Left forelimb (tissue), 1 donor: Measurements from ENCODE around the gene CDH9.
"Not testable (repeated sequence)": the region's sequence is repeated elsewhere in the genome, so short reads cannot be mapped to it uniquely, and the experiment has no call there.

Source experiments
- DNase-seq: peaks from one replicate; pipeline ENCODE4 v3.0.0-alpha.2; 2018; ENCODE audit warnings: low spot score

The CDH9 gene

GRCh38 chr5:26945901-26946300 lies 92.5 kb downstream of the CDH9 start:
- DNase-seq, result no peak

GRCh38 chr5:26942481-26942880 lies 95.9 kb downstream of the CDH9 start:
- DNase-seq, result no peak

DNA sequence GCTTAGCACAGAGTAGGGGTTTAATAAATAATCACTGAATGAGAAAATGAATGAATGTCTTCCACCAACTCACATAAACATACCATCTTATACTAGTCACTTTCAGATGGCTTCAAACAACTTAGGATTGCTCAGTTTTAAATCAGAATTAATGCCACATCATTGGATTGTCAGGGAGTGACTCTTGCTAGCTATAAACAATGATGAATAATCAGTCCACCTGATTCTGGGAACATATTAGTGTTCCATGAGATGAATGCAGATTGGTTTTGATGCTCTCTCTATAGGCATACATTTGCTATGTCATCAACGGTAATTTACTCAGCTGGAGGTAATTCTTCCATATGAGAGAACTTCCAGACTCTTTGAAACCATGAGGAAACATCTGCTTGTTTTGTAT lies 97.4 kb downstream of the CDH9 start:
- DNase-seq, result no peak

- no peak for DNase-seq
These were observed 106.1 kb downstream of the CDH9 start for GRCh38 chr5:26932238-26932637.

DNA sequence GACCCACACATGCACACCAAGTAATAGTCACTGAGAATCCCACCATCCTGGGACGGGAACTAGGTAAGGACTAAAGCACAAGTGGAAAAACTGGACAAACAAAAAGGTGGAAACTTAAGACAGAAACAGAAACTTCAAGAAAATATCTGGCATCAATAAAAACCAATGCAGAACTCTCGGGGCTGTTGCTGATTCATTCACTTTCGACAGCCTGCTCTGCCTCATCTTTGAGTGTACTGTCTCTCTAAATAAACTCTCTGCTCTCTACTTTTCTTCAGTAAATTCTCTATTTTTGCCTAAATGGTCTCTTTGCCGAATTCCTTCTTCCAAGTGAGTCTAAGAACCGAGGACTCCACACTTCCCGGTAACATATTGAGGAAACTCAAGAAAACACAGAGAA lies 116.9 kb downstream of the CDH9 start:
- DNase-seq, result no peak

DNA sequence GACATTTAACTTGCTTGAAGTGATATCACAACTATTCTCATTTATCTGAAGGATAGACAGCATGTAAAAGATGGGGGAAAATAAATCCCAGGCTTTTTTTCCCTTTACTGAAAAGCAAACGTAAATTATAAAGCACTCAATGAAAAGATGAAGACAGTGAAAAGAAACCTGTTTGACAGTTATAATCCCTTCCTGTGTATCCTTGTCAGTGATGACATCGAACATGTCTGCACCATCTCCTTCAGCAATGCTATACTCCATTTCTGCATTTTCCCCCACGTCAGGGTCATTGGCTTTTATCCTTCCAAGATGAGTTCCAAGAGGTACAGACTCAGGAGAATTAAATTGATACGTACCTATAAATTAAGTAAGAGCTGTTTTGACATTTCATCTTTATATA lies 134.9 kb downstream of the CDH9 start:
- no peak for DNase-seq

DNA sequence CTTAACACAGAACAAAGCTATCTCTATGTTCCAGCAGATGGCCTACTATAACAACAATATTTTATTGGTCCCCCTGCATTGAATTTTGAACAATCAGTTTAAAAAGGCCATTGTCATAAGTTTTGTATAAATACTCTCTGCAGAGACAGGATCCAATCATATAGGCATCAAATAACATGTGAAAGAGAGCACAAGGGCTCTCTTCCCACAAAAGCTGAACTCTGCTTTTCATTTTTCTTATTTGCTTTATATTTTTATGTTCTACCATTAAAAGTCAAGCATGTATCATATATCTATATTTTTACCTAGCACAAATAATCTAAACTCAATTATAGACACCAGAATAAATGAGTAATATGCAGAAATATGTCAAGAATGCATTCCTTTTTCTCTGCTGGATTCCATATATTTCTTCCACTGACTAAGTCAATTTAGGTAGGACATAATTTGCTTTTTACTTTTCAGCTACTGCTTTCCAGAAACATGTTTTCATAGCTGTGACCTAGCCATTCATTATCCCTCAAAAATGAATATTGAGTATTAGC lies 143.6 kb downstream of the CDH9 start:
- DNase-seq, result no peak

DNA sequence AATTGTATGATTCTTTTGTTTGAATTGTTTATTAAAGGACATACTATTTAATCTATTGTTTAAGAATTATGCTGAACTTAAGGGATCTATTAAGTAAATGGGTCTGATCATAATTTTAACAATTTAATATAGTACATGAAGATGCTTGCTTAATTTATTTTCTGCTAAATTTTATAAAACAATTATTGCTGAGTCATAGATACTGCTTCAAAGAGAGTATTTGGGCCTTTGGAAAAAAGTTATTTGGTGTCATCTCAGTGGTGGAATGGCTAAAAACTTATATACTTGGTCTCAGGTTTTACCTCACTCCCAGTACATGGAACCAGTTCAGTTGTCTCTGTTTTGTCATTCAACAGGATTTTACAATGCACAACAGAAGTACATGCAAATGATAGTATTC lies 145.3 kb downstream of the CDH9 start:
- no peak for DNase-seq

- no peak for DNase-seq
These were observed 148.6 kb downstream of the CDH9 start for GRCh38 chr5:26889815-26890214.

DNA sequence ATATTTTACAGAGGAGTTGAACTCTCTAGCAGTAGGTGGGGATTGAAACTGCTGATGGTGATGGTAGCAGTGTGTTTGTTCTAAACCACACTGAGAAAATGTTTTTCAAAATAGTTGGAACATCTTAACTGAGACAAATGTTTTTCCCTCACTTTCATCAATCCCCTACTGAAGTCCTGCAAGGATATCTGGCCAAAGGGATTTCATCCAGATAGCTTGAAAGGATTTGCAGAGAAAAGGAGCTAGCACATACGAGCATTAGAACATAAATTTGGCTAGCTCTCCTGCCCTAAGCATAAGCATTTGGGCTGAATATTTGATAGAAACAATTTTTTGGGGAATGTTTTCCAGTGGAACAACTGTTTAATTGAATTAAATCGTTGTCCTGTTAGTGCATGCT lies 153.9 kb downstream of the CDH9 start:
- DNase-seq, result no peak

GRCh38 chr5:26883375-26883774 lies 155.0 kb downstream of the CDH9 start:
- DNase-seq, result no peak

DNA sequence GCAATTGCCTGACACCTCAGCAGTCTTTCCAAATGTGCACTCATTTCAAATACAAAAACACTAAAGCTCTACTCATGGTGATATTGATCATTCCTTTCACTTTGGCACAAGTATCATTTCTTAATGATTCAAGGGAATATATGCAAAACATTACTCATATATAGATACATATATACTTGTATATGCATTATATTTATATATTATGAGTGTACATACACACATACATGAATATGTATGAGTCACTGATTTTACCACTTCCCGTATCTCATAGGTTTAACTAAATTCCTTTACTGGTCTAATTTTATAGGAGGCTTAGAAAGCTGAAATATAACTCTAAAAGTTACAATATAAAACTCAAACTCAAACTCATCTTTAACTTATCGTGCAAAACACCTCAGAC lies 156.5 kb downstream of the CDH9 start:
- DNase-seq, result no peak

DNA sequence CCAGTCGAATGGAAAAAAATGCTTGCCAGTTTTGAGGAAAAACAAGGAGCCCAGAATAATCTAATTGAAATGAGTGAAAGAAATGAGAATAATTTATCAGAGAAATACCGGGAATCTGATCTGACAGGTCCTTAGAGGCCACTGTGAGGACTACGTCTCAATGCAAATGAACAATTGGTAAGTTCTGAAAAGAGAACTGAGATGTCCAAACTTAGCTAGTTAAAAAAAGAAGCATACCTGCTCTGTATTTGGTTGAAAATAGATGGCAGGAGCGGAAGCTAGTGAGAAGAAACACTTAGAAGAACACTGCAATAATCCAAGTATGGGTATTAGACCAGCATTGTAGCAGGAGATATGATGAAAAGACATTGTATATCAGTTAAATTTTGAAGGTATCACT lies 161.2 kb downstream of the CDH9 start:
- DNase-seq, result no peak

DNA sequence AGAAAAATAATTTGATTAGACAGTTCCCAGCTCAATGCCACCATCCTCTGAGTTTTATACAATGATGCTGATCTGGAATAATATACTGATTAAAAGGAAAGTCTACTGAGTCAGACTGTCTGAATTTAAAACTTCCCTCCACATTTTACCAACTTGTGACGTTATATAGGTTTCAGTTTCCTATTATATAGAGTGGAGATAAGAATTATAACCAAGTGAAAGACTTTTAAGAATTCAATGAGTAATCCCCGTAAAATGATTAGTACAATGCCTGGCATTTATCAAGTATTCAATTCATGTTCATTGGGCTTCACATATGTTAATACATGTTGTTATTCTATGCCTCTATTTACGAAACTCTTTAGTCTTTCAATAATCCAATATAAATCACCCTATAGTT lies 166.0 kb downstream of the CDH9 start:
- DNase-seq, result no peak

GRCh38 chr5:26869781-26870180 lies 168.6 kb downstream of the CDH9 start:
- no peak for DNase-seq

DNA sequence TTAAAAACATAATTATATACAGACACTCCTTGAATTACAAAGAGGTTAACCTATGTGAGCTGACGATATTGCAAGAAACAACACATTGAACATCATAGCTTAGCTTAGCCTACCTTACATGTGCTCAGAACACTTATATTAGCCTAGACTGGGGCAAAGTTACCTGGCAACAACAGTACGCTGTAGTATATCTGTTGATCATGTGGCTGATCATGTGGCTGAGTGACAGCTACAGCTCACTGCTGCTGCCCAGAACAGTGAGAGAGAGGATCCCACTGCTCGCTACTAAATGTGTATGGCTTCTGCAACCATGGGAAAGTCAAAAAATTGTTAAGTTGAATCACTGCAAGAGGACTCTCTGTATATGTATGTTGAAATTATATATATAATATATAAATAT lies 169.9 kb downstream of the CDH9 start:
- DNase-seq, result no peak

DNA sequence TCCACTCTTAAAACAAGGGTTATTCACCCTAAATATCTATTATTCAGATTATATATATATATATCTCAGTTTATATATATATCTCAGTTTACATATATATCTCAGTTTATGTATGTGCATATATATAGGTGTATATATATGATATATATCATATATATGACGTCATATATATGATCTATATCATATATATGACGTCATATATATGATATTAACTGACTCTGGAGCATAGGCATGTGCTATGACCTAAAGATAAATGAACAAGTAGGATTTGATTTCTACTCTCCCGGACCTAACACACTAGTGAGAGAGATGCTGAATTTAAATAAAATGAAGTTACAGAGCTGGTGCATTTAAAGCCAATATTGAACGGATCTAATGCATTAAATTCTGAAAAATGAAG lies 174.3 kb downstream of the CDH9 start:
- DNase-seq, result no peak

GRCh38 chr5:26856238-26856637 lies 182.1 kb downstream of the CDH9 start:
- no peak for DNase-seq

- not testable (repeated sequence) for DNase-seq
These were observed 185.9 kb downstream of the CDH9 start for GRCh38 chr5:26852450-26852849.

DNA sequence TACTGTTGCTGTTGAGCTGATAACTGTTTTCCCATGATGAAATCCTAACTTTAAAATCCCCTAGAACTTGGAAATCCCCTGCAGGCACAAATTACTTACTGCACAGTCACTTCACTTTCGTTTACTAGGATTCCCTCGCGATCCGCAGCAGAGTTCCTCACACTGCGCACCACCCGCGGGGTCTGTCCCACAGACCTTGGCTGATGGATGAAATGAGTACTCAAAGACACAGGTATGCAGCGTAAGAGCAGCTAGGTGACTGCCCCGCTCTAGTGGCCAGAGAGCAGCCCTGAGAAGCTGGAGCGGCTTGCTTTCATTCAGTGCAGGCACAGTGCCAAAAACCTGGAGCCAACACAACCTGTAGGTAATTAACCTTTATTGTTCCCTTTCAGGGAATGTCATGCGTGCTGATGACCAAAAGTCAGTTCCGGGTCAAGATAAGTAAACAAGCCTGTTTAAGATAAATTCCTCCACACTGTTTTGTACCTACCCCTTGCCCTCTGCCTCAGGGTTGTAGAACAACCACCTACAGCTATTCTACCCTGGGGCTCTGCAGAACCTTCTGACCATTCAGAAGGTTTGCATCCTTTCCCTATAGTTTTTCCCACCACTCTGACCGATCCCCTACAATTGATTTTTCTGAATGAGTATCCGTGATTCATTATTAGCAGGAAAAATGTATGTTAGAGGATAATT lies 191.2 kb downstream of the CDH9 start:
- DNase-seq, result no peak

DNA sequence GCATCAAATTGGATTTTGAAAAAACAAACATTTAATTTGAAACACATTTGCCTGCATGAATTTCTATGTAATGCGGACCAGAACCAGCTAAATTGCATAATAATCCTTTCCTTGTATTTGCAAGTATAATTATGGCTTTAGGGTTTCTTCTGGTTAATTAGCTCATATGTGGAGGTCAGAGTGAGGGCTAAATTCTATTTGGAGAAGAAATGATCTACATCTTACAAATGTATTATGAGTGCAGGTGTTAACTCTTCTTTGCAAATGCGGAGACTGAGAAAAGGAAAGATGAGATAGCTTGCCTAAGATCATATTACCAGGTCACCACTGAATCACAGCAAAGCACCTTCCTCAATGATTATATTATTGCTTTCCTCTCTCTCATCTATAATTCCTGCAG lies 194.7 kb downstream of the CDH9 start:
- DNase-seq, result no peak

DNA sequence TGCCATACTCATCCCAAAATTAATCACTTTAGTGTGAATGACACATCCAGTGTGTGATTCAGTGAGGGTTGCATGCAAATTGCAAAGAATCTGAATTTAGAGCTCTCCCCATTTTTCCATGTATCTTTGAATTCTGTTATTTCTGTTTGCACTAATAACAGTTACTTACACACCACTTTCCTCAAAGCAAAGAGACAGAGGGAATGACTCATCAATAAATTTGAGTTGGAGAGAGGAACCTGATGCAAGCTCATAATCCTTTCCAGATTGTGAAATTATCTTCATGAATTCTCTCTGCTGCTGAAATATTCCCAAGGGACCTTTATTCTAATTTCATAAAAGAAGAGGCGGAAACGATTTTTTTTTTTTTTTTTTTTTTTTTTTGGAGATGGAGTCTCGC lies 204.8 kb downstream of the CDH9 start:
- no peak for DNase-seq
